Measurements from ENCODE around the gene ADSS2. TPM values are rescaled to one million over a fixed set of nuclear protein-coding genes. Genes with fewer than 3 reads are reported as not detected.

The ADSS2 gene
- total RNA-seq, 4 donors from 2014 or later, result 33.7 to 59.9 (median 42.2) TPM

DNA sequence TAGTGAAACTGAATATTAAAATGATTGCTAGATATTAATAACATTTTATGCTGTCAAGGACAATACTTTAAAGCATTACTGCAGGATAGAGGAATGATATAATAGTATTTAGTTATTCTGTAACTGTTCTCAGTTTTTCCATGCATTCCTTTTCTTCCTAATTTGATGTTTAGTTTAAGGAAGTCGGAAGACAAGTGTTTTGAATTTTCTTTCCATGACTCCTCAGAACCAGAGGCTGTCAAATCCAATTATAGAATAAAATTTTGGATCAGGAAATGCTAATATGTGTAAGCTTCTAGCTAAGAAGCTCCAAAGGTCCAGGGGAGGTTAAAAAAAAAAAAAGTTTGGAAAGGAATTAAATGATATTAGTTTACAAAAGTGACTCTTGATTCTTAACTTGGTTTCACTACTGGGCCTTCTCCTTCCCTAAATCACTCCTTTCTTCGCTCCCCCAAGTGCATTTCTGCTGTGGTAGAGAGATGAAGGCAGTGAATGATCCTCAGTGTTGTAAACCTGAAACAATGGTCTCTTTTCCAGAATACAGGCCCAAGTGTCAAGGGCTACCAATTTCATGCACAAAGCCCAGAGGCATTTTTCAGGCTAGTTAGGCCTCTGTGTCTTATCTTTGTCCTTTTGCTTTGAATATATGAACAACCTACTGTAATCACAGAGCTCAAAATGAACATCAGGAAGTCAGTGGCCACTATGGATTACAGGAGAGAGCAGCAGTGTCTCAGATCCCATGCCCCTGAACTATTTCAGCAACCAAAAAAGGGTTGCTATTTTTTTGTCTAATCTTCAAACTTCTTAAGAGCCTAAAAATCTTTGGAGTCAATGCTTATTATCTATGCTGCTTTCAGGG, 6.2 kb downstream of the ADSS2 start:
- intact Hi-C loops (cut with DNase I), result no loop called here
- no peak for TF ChIP-seq POLR2A (IDR thresholded peaks at IDR 0.05)
- TF ChIP-seq, protein P1, sequence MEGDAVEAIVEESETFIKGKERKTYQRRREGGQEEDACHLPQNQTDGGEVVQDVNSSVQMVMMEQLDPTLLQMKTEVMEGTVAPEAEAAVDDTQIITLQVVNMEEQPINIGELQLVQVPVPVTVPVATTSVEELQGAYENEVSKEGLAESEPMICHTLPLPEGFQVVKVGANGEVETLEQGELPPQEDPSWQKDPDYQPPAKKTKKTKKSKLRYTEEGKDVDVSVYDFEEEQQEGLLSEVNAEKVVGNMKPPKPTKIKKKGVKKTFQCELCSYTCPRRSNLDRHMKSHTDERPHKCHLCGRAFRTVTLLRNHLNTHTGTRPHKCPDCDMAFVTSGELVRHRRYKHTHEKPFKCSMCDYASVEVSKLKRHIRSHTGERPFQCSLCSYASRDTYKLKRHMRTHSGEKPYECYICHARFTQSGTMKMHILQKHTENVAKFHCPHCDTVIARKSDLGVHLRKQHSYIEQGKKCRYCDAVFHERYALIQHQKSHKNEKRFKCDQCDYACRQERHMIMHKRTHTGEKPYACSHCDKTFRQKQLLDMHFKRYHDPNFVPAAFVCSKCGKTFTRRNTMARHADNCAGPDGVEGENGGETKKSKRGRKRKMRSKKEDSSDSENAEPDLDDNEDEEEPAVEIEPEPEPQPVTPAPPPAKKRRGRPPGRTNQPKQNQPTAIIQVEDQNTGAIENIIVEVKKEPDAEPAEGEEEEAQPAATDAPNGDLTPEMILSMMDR (IDR thresholded peaks at IDR 0.05), result no peak
- no peaks in the 10 kb centered on the region for H3K36me3 ChIP-seq
- H3K27ac ChIP-seq, result peak overlapping the region in 2 of 3 donors; percentile 2 to 43
- WGBS, 2 donors, result 72 to 84% methylated on average over 2 of the region's 2 CpGs
- no peak overlapping the region for H3K4me3 ChIP-seq (replicated peaks in 1 of 3)
- no peak for DNase-seq
- H3K4me1 ChIP-seq, result peaks cover 14 to 38% of the 10 kb centered on the region in 2 donors
- H3K9me3 ChIP-seq, result no peaks in the 10 kb centered on the region
- H3K27me3 ChIP-seq, result no peaks in the 10 kb centered on the region

DNA sequence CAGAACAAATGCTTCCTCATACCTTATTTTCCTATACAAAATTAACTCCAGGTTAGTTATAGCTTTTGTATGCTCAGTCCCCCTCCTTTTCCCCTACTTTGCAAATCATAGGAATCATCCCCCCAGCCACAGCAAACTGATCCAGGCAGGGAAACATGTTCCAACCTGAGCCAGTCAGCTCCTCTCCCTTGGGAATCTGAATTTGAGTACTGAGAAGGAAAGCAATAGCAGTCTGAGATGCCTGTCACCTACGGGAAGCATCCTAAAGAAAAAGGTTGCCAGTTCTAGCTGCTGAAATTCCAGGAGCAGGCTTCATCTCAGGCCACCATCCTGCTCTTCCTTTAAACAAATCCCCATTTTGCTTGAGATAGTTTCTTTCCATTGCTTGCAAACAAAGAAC, 6.9 kb downstream of the ADSS2 start:
- no peaks in the 10 kb centered on the region for H3K36me3 ChIP-seq
- WGBS, 2 donors, result 62 to 67% methylated on average over 1 of the region's 1 CpG
- H3K9me3 ChIP-seq, result no peaks in the 10 kb centered on the region
- peak overlapping the region in 1 of 3 donors; percentile 43 for H3K27ac ChIP-seq
- no peak overlapping the region for H3K4me3 ChIP-seq (replicated peaks in 1 of 3)
- intact Hi-C loops (cut with DNase I), result no loop called here
- no peak for DNase-seq
- H3K4me1 ChIP-seq, result peaks cover 7 to 33% of the 10 kb centered on the region in 2 donors
- TF ChIP-seq, protein P1 (IDR thresholded peaks at IDR 0.05), result no peak
- TF ChIP-seq POLR2A (IDR thresholded peaks at IDR 0.05), result no peak
- H3K27me3 ChIP-seq, result no peaks in the 10 kb centered on the region

DNA sequence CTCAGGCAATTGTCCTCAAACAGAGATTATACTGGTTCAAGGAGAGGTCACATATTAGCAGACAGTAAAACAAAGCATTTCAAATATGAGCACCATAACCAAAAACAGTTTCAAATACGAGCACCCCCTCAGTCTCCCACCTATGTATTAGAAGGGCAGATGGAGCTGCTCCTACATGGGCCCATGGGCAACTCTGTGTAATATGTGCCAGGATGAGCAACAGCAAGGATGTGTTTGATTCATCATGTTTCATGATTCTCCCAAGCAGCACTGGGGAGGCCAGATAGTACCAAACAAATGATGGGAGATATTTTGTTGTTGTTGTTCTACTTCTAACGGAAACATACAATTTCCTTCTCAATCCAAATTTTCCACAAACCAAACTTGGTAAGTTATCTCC, 8.9 kb downstream of the ADSS2 start:
- WGBS, 2 donors, result 93 to 97% methylated on average over 2 of the region's 2 CpGs
- DNase-seq, result no peak
- no peaks in the 10 kb centered on the region for H3K27me3 ChIP-seq
- H3K4me1 ChIP-seq, result peaks cover 2 to 25% of the 10 kb centered on the region in 2 donors
- H3K4me3 ChIP-seq (replicated peaks in 1 of 3), result no peak overlapping the region
- no peaks in the 10 kb centered on the region for H3K9me3 ChIP-seq
- intact Hi-C loops (cut with DNase I), result no loop called here
- no peaks in the 10 kb centered on the region for H3K36me3 ChIP-seq
- TF ChIP-seq, protein P1 (IDR thresholded peaks at IDR 0.05), result no peak
- TF ChIP-seq POLR2A (IDR thresholded peaks at IDR 0.05), result no peak
- no peak overlapping the region for H3K27ac ChIP-seq

DNA sequence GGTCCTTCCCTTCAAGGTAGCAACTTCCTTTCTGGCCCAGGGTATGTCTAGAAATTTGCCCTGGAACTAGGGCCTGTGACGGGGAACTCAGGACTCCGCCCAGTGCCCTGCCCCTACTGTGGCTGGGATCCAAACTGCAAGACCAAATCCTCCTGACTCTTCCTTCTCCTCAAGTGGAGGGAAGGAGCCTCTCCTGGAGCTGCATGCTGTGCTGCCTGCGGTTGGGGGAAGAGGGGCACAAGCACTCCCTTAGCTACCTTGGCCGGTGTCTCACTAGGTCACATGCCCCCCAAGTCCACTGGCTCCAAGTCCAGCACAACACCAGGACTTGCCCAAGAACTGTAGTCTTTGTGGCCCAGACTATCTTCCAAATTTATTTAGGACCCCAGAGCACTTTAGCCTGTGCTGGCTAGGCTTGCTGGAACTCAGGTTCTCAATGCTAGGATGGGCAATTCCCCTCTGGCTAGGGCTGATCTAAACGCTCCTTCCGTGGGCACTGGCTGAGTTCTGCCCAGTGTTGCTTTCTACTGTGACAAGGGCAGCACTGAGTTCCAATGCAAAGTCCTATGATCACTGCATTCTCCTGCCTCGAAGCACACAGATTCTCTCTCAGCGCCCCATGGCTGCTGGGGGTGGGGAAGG, 12.2 kb downstream of the ADSS2 start:
- intact Hi-C loops (cut with DNase I), result no loop called here

More for the DNA sequence above, 12.2 kb downstream of the ADSS2 start:
- Histone ChIP-seq H3K27me3 (no peaks in the 10 kb centered on the region), H3K4me1 (peaks cover 7 to 10% of the 10 kb centered on the region in 2 donors), H3K9me3 (no peaks in the 10 kb centered on the region), H3K4me3 (replicated peaks in 1 of 3) (no peak overlapping the region), H3K27ac (no peak overlapping the region), H3K36me3 (peaks cover 0 to 2% of the 10 kb centered on the region in 2 donors)
- TF ChIP-seq POLR2A (IDR thresholded peaks at IDR 0.05), result no peak
- TF ChIP-seq, protein P1 (IDR thresholded peaks at IDR 0.05), result no peak
- WGBS, 2 donors, result 78% methylated on average over 8 of the region's 8 CpGs
- peak in 1 of 2 donors; percentile 7 for DNase-seq
